ENCODE results near the gene MYO3A.

Gene MYO3A

GRCh38 chr10:26254616-26255015, 320.6 kb downstream of the MYO3A start:
- peak in 9 of 58 donors; percentile 1 to 30 (median 8) for DNase-seq

- DNase-seq, result no peak
Measured at GRCh38 chr10:26259341-26259740, 325.3 kb downstream of the MYO3A start.

Measured in anterior cingulate cortex (tissue), 58 donors.